Stimulated activated CD4-positive, alpha-beta T cell treated with anti-CD3 and anti-CD28 coated beads, Interleukin-2, amount 100 ng/mL, for 24 hours (primary cell): ENCODE results near the gene ELAC2.
"Not testable (repeated sequence)": the region's sequence is repeated elsewhere in the genome, so short reads cannot be mapped to it uniquely, and the experiment has no call there.

ENCODE experiments used
- DNase-seq, 2 donors: peaks; one replicate each; pipeline ENCODE4 v3.0.0-alpha.2; 2020

The ELAC2 gene

DNA sequence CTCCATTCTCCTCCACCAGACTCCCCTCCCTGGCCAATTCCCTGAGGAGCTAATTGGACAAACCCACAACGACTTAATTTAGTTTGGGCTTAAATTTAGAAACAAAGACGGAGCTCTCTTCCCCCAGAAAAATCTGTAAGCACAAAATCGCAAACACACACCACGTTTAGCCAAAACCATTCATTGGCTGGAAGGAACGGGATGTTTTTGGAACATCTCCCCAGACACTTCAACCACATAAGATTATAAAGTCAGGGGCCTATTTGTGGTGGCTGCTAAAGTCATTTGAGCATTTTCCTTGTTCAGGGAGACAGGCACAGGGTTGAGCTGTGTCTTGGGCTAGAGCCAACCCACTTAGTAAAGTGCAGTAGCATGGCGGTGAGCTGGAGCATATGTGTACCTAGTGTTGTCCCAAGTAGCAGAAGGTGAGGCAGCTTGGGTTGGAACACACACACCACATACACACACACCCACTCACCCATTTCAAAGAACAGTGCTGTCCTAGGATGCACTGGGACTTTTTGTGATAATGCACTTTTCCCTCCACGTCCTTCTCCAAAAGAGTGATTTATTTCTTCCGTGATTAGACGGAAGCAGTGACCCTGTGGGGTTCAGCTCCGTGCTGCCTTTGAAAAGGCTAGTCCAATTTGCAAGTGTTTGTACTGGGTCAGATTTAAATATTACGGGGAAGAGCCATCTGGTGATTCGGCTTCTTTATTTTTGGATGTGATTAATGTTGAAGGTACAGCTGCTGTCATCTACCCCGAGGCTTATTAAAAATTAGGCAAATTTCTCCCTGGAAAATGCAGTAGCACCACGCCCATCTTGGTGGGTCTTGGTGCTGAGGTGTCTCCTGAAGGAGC, 32.2 kb downstream of the ELAC2 start:
- no peak for DNase-seq

DNA sequence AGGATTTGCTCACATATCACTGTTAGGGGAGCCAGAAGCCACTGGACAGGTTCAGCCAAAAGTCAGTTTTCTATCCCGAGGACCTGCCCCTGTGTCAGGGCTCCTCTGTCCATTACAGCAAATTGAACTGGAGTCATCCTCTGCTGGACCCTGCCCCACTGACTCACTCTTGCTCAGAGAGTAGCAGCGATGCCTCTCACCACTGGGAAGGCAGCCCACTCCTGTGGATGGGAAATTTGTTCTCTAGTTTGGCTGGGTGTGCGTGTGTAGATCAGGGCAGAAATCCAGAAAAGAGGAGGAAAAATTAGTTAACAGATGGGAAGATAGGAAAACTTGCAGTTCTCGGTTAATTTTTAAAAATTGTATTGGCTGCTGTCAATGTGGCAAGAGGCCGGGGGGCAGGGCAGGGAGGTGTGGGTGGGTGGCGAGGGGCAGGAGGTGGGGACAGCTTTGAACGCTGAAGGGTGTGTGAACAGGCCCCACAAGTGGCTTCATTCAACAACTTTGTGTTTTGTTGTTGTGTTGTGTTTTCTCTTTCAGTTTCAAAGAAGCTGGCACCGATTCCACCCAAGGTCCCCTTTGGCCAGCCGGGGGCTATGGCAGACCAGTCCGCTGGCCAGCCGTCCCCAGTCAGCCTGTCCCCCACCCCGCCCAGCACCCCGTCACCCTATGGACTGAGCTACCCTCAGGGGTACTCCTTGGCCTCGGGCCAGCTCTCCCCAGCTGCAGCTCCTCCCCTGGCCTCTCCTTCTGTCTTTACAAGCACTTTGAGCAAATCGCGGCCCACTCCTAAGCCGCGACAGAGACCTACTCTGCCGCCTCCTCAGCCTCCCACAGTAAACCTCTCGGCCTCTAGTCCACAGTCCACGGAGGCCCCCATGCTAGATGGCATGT, 33.6 kb downstream of the ELAC2 start:
- no peak for DNase-seq

DNA sequence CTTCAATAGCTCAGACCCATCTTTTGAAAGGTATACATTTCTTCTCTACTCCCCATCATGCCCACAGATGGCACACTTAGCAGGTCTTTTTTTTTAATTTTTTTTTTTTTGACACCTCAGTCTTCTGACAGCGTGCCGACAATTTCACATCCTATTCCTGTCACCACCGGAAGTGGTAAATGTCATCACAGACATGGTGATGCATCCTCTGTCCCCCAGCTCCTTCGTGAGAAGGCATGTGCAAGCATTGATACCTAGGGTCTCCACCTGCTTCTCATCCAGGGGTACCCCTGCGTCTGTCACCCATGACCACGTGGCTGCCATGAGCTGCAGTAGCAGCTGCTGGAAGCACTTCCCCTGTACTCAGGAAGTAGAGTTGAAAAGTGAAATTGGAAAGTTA, 35.6 kb downstream of the ELAC2 start:
- no peak for DNase-seq

DNA sequence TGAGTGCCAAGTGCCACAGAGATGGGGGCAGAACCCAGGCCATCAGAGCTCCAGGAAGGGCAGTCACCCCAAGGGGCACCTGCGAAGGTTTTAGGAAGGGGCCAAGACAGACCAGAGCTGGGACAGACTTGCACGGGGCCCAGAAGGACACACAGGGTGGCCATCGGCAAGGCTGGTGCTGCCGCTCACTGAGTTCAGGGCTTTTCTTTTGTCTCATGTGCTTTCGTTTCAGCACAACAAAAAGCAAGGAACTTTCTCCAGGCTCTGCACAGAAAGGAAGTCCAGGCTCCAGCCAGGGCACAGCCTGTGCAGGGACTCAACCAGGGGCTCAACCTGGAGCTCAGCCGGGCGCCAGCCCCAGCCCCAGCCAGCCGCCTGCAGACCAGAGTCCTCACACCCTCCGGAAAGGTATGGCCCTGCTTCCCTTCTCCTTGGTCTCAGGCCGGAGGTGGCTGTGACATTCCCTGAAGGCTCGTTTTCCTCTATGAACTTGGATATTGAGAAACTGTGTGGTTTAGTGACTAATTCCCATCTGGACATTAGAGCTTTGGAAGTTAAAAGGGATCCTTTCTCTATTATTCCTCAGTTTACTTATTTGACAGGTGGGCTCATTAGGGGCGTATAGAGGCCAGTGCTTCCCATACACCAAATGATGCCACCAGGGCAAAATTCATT, 37.9 kb downstream of the ELAC2 start:
- DNase-seq: no peak

DNA sequence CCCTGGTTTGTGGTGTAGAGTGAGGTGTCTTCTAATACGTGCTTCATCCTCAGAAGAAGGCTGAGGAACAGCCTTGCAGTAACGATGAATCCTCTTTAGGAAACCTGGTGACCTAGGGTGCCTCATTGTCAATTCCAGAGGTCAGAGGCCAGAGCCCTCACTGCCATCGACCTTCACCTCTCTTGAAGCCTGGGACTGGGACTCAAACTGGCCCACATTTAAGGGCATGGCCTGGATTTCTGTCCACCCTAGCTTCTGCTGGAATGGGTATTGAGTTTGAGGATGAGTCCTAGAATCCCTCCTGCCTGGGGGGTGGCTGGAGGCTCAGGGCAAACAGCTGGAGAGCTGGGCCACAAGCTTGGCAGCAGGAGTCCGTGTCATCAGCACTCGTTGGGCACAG, 38.6 kb downstream of the ELAC2 start:
- no peak for DNase-seq

DNA sequence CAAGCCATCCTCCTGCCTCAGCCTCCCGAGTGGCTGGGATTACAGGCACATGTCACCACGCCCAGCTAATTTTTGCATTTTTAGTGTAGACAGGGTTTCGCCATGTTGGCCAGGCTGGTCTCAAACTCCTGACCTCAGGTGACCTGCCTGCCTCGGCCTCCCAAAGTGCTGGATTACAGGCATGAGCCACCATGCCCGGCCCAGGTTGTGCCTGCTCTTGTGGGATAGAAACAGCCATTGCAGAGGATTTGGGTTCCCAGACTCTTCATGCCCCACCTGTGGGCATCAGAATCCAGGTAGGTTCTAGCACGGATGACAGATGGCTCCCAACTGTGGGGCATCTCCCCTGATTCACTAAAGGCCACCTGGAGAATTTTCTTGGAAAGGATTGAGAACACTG, 39.0 kb downstream of the ELAC2 start:
- not testable (repeated sequence) for DNase-seq

DNA sequence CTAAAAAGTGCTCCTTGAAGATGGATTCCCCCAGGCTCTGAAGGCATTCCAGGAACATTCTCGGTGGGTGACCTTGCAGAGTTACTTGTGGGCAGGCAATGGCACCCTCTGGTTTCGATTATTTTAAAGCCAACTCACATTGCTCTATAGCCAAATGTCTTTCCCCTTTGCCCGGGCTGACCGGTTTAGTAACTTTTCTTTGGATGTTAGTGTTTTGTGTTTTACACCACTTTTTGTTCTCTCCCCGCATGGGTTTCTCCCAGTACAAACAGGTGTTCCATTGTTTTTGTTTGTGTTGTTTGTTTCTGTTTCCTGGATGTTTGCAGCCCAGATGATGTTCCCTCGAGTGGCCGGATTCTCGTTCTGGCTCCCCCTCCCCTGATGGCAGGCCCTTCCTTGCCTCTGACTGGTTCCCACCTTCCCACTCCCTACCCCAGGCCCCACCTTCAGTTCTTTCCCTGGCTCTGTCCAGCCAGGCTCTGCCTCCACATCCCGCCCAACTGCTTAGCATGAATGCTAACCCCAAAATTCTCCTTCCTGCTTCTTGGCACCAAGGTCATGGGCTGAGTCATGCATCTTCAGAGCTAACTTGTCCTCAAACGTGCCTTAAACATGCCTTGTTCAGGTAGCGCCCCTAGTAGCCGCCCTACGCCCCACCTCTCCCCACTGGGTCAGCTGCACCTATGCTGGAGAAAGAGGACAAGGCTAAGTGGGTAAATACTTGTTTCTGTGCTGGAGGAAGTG, 40.6 kb downstream of the ELAC2 start:
- no peak for DNase-seq

DNA sequence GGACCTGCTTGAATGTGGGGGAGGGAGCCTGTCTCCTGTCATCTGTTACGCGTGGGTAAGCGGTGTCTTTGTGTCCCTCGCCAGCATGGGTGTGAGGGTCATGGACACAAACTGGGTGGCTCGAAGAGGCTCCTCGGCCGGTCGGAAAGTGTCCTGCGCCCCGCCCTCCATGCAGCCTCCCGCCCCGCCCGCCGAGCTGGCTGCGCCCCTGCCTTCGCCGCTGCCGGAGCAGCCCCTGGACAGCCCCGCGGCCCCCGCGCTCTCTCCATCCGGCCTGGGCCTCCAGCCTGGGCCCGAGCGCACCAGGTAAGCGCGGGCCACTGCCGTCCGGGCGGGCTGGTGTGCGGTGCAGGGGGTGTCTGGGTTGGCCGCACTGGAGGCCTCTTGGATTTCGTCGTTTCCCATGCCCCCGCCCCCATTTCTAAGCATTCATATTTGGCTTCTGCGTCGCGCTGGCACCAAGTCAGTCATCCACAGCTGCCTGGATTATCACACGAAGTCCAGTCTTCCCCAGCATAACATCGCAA, 43.8 kb downstream of the ELAC2 start:
- no peak for DNase-seq

DNA sequence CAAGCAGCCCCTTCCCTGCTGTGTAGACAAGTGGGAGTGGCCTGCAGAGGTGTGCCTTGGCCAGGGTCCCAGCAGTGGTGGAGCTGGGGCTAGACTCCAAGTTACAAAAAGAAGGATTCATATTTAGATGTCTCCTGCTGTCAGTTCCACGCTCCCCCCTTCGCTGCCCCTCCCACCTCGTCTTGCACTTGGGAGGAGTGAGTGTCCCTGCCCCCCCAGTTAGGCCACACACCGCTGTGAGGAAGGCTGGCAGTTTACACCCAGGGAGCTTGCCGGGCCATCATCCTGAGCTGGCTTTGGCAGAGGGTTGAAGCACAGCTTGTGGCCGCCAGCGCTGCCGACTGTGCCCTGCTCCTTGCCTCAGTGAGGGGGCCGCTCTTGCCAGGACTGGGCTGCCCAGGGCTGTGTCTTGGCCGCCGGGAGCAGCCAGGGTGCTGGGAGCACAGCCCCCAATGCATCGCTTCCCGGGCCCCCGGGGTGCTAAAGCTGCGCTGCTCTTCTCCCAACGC, 44.3 kb downstream of the ELAC2 start:
- no peak for DNase-seq

DNA sequence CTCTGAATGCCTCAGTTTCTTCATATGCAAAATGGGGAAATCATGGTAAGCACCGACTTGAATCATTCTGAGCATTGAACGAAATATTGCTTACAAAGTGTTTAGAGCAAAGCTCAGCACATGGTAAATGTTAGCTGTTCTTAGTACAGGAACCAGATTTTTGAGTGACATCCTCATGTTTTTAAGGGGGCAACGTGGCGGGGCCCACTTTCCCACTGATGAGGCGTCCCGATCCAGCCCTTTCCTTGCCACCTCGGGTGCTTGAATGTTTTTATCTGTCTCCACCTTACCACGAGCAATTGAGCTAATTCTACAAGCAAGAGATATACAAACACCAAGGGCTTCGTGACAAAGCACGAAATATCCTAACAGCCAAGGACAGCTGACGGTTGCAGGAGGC, 49.9 kb downstream of the ELAC2 start:
- no peak for DNase-seq

DNA sequence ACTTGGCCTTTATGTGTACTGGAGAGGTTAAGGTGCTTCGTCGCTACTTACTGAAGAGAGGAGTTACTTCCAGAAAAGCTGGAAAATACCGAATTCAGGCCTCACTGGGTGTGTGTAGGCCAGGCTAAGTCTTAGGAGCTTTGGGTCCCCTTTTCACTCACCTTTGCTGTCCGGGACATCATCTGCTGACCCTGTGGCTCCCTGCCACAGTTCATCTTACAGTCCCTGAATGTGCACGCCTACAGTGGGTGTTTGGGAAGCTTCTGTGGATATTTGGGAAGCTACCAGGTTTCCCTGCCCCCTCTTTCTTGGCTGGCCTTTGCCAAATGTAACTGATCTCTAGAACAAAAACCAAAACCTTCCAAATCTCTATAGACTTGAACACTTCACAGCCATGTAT, 51.4 kb downstream of the ELAC2 start:
- no peak for DNase-seq

DNA sequence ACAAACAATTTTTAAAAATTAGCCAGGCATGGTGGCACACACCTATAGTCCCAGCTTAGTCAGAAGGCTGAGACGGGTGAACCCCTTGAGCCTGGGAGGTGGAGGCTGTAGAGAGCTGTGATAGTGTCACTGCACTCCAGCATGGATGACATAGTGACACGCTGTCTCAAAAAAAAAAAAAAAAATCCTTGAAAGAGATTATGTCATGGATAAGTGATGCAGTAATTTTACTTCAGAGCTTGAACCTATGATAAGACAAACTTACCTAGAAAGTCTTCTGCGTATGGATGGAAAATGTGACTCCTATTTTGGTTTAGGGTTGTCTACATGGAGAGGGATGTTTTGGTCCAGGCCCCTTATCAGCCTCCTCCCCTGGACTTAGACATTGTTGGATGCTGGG, 51.8 kb downstream of the ELAC2 start:
- DNase-seq: no peak

DNA sequence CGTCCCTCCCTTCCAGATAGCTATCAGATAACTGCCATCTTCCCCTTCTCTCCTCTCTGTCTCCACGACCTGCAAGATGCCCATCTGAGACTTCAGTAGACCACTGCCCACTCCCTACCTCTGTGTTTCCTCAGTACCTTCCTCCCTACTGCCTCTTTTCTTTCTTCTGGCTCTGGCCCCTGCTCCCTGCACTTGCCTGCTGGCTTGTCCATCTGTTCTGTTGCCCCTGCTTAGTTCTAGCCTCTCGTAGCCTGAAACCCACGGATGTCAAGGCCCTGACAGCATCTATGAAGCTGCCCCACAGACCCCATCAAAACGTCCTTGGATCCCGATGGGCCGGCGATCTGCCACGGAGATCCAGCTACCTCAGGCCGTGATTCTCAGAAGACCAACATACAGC, 53.0 kb downstream of the ELAC2 start:
- no peak for DNase-seq

DNA sequence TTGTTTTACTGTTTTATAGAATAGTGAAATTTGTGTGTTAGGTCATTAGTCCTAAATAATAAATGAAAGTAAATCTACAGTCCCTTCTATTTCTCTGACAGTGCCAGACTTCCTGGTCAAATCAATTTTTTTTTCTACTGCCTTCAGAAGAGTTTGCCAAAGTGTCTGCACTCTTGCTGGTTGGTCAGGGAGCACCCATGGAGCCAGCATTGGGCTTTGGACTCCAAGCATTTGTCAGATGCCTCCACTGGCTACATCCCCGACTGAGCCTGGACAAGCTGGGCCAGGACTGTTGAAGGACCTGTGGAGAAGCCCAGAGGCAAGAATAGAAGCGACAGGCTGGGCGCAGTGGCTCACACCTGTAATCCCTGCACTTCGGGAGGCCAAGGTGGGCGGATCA, 53.7 kb downstream of the ELAC2 start:
- no peak for DNase-seq

DNA sequence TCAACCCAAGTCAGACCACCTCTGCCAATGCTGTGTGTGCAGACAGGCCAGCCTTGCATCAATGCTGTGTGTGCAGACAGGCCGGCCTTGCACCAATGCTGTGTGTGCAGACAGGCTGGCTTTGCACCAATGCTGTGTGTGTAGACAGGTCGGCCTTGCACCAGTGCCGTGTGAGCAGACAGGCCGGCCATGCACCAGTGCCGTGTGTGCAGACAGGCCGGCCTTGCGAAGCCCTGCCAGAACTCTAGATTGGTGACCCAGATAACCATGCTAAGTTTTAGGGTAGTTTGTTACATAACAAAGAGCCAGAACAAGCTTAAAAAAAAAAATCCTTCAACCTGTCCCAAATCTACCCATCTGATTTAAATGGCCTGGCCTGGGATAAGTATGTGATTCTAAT, 54.3 kb downstream of the ELAC2 start:
- no peak for DNase-seq

DNA sequence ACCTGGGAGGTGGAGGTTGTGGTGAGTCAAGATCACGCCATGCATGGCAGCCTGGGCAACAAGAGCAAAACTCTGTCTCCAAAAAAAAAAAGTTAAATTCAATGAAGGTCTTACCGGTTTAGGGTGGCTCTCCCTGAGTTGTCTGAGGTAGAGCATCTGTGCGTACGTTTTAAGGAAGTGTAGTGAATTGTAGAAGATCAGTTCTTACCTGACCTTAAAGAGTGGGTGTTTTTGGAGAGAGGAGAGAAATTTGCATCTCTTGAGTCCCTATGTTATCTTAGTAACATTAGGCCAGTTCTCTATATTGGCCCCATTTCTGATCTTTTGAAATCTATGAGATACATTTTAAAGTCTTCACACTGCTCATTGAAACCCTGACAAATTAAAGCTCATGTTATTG, 56.2 kb downstream of the ELAC2 start:
- no peak for DNase-seq

DNA sequence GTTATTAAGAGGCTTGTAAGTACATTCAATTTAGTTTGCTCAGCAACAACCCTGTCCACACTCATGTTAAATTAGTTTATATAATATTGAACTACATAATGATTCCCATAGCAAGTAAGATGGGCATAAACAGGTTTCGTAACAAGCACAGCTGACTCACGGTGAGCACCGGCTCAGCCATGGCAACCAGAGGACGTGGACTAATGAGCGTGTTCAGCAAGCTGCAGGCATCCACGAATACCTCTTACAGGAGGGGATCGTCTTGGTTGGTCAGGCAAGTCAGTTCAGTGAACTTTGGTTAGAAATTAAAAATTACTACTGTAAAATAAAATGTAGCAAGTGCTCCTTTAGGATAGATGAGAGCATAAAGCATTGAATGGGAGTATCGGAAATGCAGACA, 58.4 kb downstream of the ELAC2 start:
- no peak for DNase-seq

DNA sequence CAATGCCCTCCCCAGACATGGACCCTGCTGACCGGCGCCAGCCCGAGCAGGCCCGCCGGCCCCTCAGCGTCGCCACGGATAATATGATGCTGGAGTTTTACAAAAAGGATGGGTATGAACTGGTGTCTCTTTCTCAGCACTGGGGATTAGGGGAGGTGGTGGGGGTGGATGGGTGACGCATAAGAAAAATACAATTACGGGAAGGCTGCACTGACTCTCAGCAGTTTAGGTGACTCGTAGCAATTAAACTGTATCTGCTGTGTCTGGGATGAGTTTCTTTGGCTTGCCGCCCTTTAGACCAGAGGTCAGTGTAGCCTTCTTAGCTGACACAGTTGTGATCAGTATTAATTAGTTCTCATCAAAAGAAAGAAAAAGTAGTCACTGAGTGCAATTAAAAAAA, 59.0 kb downstream of the ELAC2 start:
- DNase-seq: no peak

DNA sequence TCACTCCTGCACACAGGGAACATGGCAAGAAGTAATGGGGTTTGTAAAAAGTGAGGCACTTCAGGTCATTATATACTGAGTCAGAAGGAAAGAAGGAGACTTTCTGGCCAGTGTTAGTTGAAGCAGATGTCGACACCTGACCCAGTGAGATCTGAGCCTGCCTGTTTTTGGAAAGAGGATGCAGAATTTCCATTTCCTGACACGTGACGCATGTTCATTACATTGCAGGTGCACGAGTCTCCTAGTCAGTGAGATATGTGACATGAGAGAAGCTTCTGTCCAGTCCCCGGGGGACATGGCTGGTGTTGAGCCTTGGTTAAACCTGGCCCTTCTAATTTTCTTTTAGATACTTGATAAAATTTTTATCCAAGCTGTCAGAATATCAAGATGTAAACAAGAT, 62.3 kb downstream of the ELAC2 start:
- no peak for DNase-seq

DNA sequence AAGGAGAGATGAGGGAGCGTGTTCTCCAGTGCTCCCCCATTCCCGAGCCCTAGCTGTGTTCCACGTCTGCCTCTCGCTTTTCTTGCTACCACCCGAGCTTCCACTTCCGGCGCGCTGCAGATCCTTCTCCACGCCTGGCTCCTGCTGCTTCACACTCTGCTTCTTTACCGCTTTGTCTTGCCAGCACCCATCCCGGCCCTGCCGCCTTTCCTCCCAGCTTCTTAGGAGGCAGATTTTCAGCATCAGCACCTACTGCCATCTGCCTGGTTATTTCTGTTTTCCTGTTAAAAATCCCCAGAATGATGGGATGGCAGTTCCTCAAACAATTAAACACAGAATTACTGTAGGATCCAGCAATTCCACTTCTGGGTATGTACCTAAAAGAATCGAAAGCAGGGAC, 64.7 kb downstream of the ELAC2 start:
- DNase-seq: no peak

DNA sequence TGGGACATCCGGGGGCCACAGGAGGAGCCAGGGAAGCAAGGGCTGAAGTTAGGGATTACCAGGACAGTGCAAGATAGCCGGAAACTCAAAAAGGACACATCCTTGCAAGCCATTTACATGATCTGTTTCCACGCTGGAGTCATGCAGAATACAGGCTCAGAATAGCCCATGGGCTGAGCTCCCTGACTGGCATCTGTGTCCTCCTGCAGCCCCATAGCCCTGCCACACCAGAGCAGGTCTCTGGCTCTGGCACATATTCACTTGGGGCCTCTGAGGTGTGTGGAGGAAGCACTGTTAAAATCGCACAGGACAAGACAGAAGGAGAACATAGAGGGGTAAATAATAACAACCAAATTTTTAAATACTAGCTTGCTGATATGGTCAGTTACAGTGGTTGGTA, 65.8 kb downstream of the ELAC2 start:
- DNase-seq: no peak

DNA sequence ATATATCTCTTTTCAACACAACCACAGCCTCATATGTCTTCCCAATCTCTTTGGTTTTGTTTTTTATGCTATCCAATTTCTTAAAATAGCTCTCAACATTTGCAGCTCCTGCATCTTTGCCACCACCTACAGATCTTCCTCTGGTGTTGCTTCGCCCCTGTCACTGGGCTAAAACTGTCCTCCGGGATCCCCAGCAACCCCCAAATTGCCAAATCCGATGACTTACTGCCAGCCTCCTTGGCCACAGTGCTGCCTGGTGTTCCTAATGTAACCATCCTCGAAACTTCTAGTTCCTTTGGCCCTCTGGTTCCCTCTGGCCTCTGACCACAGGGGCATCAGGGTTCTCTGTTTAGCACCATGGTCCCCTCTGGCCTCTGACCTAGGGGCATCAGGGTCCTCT, 70.8 kb downstream of the ELAC2 start:
- DNase-seq: no peak
